IMR-90 (cell line): Measurements from ENCODE around the gene USP25. TPM values are rescaled to one million over a fixed set of nuclear protein-coding genes. Genes with fewer than 3 reads are reported as not detected.
A peak's percentile ranks its signal among the peaks of the same experiment; 100 is the strongest.

Experiments
- ATAC-seq: fragments of 200-7000 bp; cut with Tn5 transposase; 2 replicates; pipeline ENCODE4 v1.9.1; 2020; ENCODE audit warnings: low read depth, mild to moderate bottlenecking, moderate library complexity
- BruUV-seq: library from RNA; stranded (reverse); fragments of 400-500 nt; replicated peaks from 2 replicates; lab custom pipeline; 2021; lab: Mats Ljungman, UMichigan
- CTCF ChIA-PET: fragments of 300-600 bp; formaldehyde crosslinking; extraction: SDS; loops from one replicate; lab custom pipeline; 2021; ENCODE audit warnings: antibody characterized with exemption; lab: Yijun Ruan, JAX
- POLR2A ChIA-PET: fragments of 300-600 bp; sonication (Branson Sonifier 250); formaldehyde crosslinking; loops from one replicate; lab custom pipeline; 2022; ENCODE audit warnings: antibody characterized with exemption; ENCODE audit not compliant: unreplicated experiment; lab: Charles Lee
- DNase-seq: peaks from one replicate; pipeline ENCODE4 v3.0.0; 2013
- H2AFZ ChIP-seq: replicated peaks from 2 replicates; pipeline ENCODE3; 2013; ENCODE audit warnings: low read length, mild to moderate bottlenecking; ENCODE audit not compliant: poor library complexity
- H2AK5ac ChIP-seq: 2 replicates; pipeline ENCODE4 v1.6.1; 2013; ENCODE audit warnings: low read depth, low read length, inconsistent platforms
- H2AK9ac ChIP-seq: replicated peaks from 2 replicates; pipeline ENCODE3; 2013; ENCODE audit warnings: mild to moderate bottlenecking, low read depth, low read length, moderate library complexity; ENCODE audit not compliant: poor library complexity
- H2BK120ac ChIP-seq: 2 replicates; pipeline ENCODE4 v1.6.1; 2013; ENCODE audit warnings: low read depth, low read length, inconsistent platforms
- H2BK15ac ChIP-seq: 3 replicates; pipeline ENCODE4 v1.6.1; 2013; ENCODE audit warnings: low read depth, low read length, inconsistent platforms
- H2BK20ac ChIP-seq: 2 replicates; pipeline ENCODE4 v1.6.1; 2013; ENCODE audit warnings: low read depth, mild to moderate bottlenecking, inconsistent platforms, low read length, moderate library complexity
- H2BK5ac ChIP-seq: 2 replicates; pipeline ENCODE4 v1.6.1; 2013; ENCODE audit warnings: mild to moderate bottlenecking, low read depth, low read length, inconsistent platforms; ENCODE audit not compliant: poor library complexity, severe bottlenecking
- H3K14ac ChIP-seq: replicated peaks from 2 replicates; pipeline ENCODE4 v1.6.1; 2013; ENCODE audit warnings: low read depth, low read length, inconsistent platforms
- H3K18ac ChIP-seq: 2 replicates; pipeline ENCODE4 v1.6.1; 2013; ENCODE audit warnings: low read depth, low read length, control low read depth
- H3K23ac ChIP-seq: 2 replicates; pipeline ENCODE4 v1.6.1; 2013; ENCODE audit warnings: low read depth, low read length, inconsistent platforms
- H3K27ac ChIP-seq: 2 replicates; pipeline ENCODE4 v1.5.1; 2013; ENCODE audit warnings: mild to moderate bottlenecking, control low read depth, low read length; ENCODE audit not compliant: insufficient read depth
- H3K27me3 ChIP-seq: 2 replicates; pipeline ENCODE4 v1.6.1; 2013; ENCODE audit warnings: low read length; ENCODE audit not compliant: control insufficient read depth, insufficient read depth
- H3K36me3 ChIP-seq: 2 replicates; pipeline ENCODE4 v1.6.1; 2013; ENCODE audit warnings: low read length, mixed read lengths; ENCODE audit not compliant: control insufficient read depth, insufficient read depth
- H3K4ac ChIP-seq: 2 replicates; pipeline ENCODE4 v1.6.1; 2013; ENCODE audit warnings: low read depth, low read length, inconsistent platforms
- H3K4me1 ChIP-seq: 2 replicates; pipeline ENCODE4 v1.6.1; 2013; ENCODE audit warnings: low read length, mixed read lengths; ENCODE audit not compliant: control insufficient read depth, insufficient read depth
- H3K4me2 ChIP-seq: 2 replicates; pipeline ENCODE4 v1.6.1; 2013; ENCODE audit warnings: low read depth, mild to moderate bottlenecking, control low read depth, low read length, moderate library complexity
- H3K4me3 ChIP-seq: 2 replicates; pipeline ENCODE4 v1.5.1; 2013; ENCODE audit warnings: low read depth, mild to moderate bottlenecking, control low read depth, low read length, moderate library complexity; ENCODE audit not compliant: insufficient read depth
- H3K56ac ChIP-seq: 2 replicates; pipeline ENCODE4 v1.6.1; 2013; ENCODE audit warnings: low read length, inconsistent platforms; ENCODE audit not compliant: insufficient read depth; ENCODE audit errors: extremely low read depth
- H3K79me1 ChIP-seq, 2 experiments: 2 replicates each; pipeline ENCODE4 v1.6.1; 2013; ENCODE audit warnings: low read length in 2 of 2, inconsistent platforms in 1 of 2, low read depth in 1 of 2
- H3K9ac ChIP-seq: 2 replicates; pipeline ENCODE4 v1.6.1; 2013; ENCODE audit warnings: low read depth, low read length, control low read depth
- H3K9me1 ChIP-seq: 2 replicates; pipeline ENCODE4 v1.6.1; 2013; ENCODE audit warnings: low read length, inconsistent platforms; ENCODE audit not compliant: insufficient read depth
- H3K9me3 ChIP-seq: 2 replicates; pipeline ENCODE4 v1.6.1; 2013; ENCODE audit warnings: low read length; ENCODE audit not compliant: control insufficient read depth, insufficient read depth
- H4K20me1 ChIP-seq: 2 replicates; pipeline ENCODE4 v1.6.1; 2013; ENCODE audit warnings: low read length, inconsistent platforms; ENCODE audit not compliant: insufficient read depth
- H4K5ac ChIP-seq: 2 replicates; pipeline ENCODE4 v1.6.1; 2013; ENCODE audit warnings: mild to moderate bottlenecking, low read depth, low read length, control low read depth
- H4K8ac ChIP-seq, 2 experiments: 2 replicates each; pipeline ENCODE4 v1.6.1; 2013; ENCODE audit warnings: low read depth in 2 of 2, low read length in 2 of 2, control low read depth in 1 of 2, inconsistent platforms in 1 of 2
- H4K91ac ChIP-seq: 2 replicates; pipeline ENCODE4 v1.6.1; 2013; ENCODE audit warnings: low read depth, low read length, inconsistent platforms; ENCODE audit not compliant: insufficient read depth
- CEBPB ChIP-seq: IDR thresholded peaks from 2 replicates; pipeline ENCODE4 v1.6.1; 2012; ENCODE audit warnings: low read depth, low read length, improper control_type of control experiment
- MAFK ChIP-seq: IDR thresholded peaks from 2 replicates; pipeline ENCODE4 v1.6.1; 2012; ENCODE audit warnings: low read depth, low read length, improper control_type of control experiment
- dilution Hi-C: fragments of 300-500 bp; cut with HindIII; formaldehyde crosslinking; loops from one replicate; pipeline ENCODE4 v1.14.3; 2018; ENCODE audit warnings: low sequenced_read_pairs; ENCODE audit not compliant: unreplicated experiment
- in situ Hi-C: fragments of 300-500 bp; cut with MboI; formaldehyde crosslinking; loops from 3 replicates; pipeline ENCODE4 v1.14.3; 2019; ENCODE audit warnings: low sequenced_read_pairs, inconsistent platforms, mixed read lengths
- intact Hi-C: fragments of 100-400 bp; cut with micrococcal nuclease; formaldehyde crosslinking; loops from 2 replicates; pipeline ENCODE4 v1.10.0; 2022
- polyA plus RNA-seq, 3 experiments: library from polyadenylated mRNA; depleted of rRNA; stranded (reverse); fragments of >200 nt; gene quantifications; 2 replicates each; pipeline ENCODE4 v1.2.3, GENCODE V29; 2012; ENCODE audit warnings: low replicate concordance in 1 of 3
- total RNA-seq: library from RNA; depleted of rRNA; stranded (reverse); fragments of >200 nt; gene quantifications from 2 replicates; pipeline ENCODE4 v1.2.3, GENCODE V29; 2012

The USP25 gene
- total and polyA plus RNA-seq, 2 of the 4 experiments (the other 2 are of a cell fraction) = 9.3 to 23.3 TPM

GRCh38 chr21:15820327-15820726, 90.5 kb downstream of the USP25 start:
- POLR2A ChIA-PET = no interaction called here
- Histone ChIP-seq H3K36me3 (peaks cover 8% of the 10 kb centered on the region), H3K9me3 (no peaks in the 10 kb centered on the region), H3K27ac (no peak overlapping the region), H3K27me3 (no peaks in the 10 kb centered on the region), H3K9ac (no peak overlapping the region), H4K5ac (no peak overlapping the region), H2AK9ac (no peak overlapping the region), H3K18ac (peak overlapping the region; percentile 25; the same call in 1 of the 2 replicates), H3K79me1 (peaks cover 0 to 3% of the 10 kb centered on the region in 2 experiments; a peak in 1 of 4 replicates), H4K8ac (no peak overlapping the region), H2BK120ac (no peak overlapping the region), H3K14ac (no peak overlapping the region), H3K4me2 (no peak overlapping the region), H4K20me1 (no peaks in the 10 kb centered on the region), H2AFZ (no peak overlapping the region), H3K23ac (no peak overlapping the region), H2BK15ac (no peak overlapping the region), H3K4ac (no peak overlapping the region), H2AK5ac (no peak overlapping the region), H3K4me1 (no peaks in the 10 kb centered on the region), H3K4me3 (no peak overlapping the region), H3K9me1 (peaks cover 2% of the 10 kb centered on the region; the same call in 1 of the 2 replicates), H3K56ac (no peak overlapping the region), H2BK20ac (no peak overlapping the region), H2BK5ac (peak overlapping the region; percentile 41), H4K91ac (no peak overlapping the region)
- DNase-seq = no peak
- in situ Hi-C loops (no loop called here), intact Hi-C loops (loop anchor here (5.0 kb wide), 1 partner anchor 303 kb away; no protein-coding TSS in a partner anchor), dilution Hi-C loops (no loop called here)
- no TSS peak for BruUV-seq
- no peak for ATAC-seq
- TF ChIP-seq MAFK (no peak), CEBPB (0 out of 2 replicates have a peak, but pooled peaks have one; percentile 5)
- CTCF ChIA-PET = interaction anchor here (1.3 kb wide), 1 partner anchor 31 kb away, joined by 3 read pairs; no protein-coding TSS in a partner anchor
